Testis (tissue), 2 donors: Measurements from ENCODE around the gene ACTR1A.

ENCODE experiments used
- POLR2A ChIP-seq: fragments of 450-650 bp; IDR thresholded peaks from one replicate; pipeline ENCODE4 v1.6.1; 2017; ENCODE audit warnings: antibody characterized with exemption, mild to moderate bottlenecking, moderate library complexity
- TF ChIP-seq, protein P1 (sequence below), 3 experiments: fragments of 450-650 bp in 2 of 3; fragments of 200-600 bp in 1 of 3; sonication (generic) in 1 of 3; IDR thresholded peaks; one replicate each; pipeline ENCODE4 v1.5.1; 2016 to 2019; ENCODE audit warnings: antibody characterized with exemption in 3 of 3, mild to moderate bottlenecking in 2 of 3, moderate library complexity in 1 of 3

DNA sequence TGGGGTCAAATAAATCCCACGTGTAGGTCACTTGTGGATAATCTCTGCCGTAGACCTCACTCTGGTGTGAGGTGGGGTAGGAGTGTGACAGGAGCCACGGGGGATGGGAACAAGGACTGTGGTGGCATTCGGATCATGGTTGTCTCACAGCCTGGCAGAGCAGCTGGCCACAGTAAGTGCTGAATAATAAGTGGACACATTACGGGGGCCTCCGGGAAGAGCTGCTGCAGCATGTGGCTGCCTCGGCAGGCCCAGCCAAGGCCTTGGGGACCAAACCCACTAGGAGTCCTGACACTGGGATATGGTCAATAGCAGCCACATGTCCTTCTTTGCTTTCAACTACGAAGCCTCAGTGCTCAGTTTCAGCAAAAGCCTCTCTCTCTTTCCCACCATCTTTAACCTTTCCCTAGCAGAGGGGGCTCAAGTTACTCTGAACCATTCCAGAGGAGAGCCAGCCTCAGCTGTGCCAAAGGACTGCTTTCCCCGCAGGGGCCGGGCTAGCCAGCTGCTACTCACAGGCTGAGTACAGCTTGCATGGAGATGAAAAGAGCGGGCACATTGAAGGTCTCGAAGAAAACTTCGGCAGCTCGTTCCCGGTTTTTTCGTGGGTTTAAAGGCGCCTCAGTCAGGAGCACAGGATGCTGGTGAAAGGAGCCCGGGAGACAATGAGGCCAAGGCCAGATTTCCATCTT lies 17.3 kb downstream of the ACTR1A start:
- TF ChIP-seq, protein P1, sequence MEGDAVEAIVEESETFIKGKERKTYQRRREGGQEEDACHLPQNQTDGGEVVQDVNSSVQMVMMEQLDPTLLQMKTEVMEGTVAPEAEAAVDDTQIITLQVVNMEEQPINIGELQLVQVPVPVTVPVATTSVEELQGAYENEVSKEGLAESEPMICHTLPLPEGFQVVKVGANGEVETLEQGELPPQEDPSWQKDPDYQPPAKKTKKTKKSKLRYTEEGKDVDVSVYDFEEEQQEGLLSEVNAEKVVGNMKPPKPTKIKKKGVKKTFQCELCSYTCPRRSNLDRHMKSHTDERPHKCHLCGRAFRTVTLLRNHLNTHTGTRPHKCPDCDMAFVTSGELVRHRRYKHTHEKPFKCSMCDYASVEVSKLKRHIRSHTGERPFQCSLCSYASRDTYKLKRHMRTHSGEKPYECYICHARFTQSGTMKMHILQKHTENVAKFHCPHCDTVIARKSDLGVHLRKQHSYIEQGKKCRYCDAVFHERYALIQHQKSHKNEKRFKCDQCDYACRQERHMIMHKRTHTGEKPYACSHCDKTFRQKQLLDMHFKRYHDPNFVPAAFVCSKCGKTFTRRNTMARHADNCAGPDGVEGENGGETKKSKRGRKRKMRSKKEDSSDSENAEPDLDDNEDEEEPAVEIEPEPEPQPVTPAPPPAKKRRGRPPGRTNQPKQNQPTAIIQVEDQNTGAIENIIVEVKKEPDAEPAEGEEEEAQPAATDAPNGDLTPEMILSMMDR (IDR thresholded peaks at IDR 0.05), result no peak
- TF ChIP-seq POLR2A, result no peak
